Endothelial cell of umbilical vein (primary cell): ENCODE data around the gene PHTF1. TPM values are rescaled to one million over a fixed set of nuclear protein-coding genes. Genes with fewer than 3 reads are reported as not detected.
A peak's percentile ranks its signal among the peaks of the same experiment; 100 is the strongest.

Experiments used
- BruUV-seq: library from RNA; stranded (reverse); fragments of 400-500 nt; replicated peaks from 2 replicates; lab custom pipeline; 2021; lab: Mats Ljungman, UMichigan
- CTCF ChIA-PET: fragments of 300-600, 350-600 bp; sonication (Branson Sonifier 250); formaldehyde crosslinking; loops from one replicate; lab custom pipeline; 2021; ENCODE audit warnings: antibody characterized with exemption, inconsistent platforms; lab: Charles Lee
- POLR2A ChIA-PET: fragments of 300-600, 350-600 bp; sonication (Branson Sonifier 250); formaldehyde crosslinking; loops from one replicate; lab custom pipeline; 2021; ENCODE audit warnings: antibody characterized with exemption, inconsistent platforms; lab: Charles Lee
- DNase-seq: peaks from one replicate; pipeline ENCODE4 v3.0.0-alpha.2; 2011; ENCODE audit warnings: low read depth, low spot score
- FAIRE-seq: peaks from 2 replicates; lab custom pipeline; 2011; peaks lifted over from hg19 to GRCh38; lab: Jason Lieb, UNC
- H2AFZ ChIP-seq: 2 replicates; pipeline ENCODE4 v1.6.0; 2012; ENCODE audit warnings: low read depth, low read length, control low read depth, inconsistent platforms
- H3K27ac ChIP-seq: 2 replicates; pipeline ENCODE4 v1.5.1; 2011; ENCODE audit warnings: low read depth, mild to moderate bottlenecking, control low read depth, low read length, moderate library complexity; ENCODE audit not compliant: insufficient read depth
- H3K27me3 ChIP-seq, 2 experiments: 2 replicates each; pipeline versions ENCODE4 v1.6.0 to v1.6.1; 2011; ENCODE audit warnings: low read length in 2 of 2, mixed read lengths in 1 of 2; ENCODE audit not compliant: control insufficient read depth in 2 of 2, insufficient read depth in 2 of 2
- H3K36me3 ChIP-seq, 2 experiments: 2 replicates in 1 of 2; 3 replicates in 1 of 2; pipeline ENCODE4 v1.5.1; 2011; ENCODE audit warnings: low read length in 2 of 2, mild to moderate bottlenecking in 1 of 2, moderate library complexity in 1 of 2; ENCODE audit not compliant: control insufficient read depth in 2 of 2, insufficient read depth in 2 of 2; ENCODE audit errors: extremely low read depth in 1 of 2
- H3K4me1 ChIP-seq: 3 replicates; pipeline ENCODE4 v1.5.1; 2011; ENCODE audit warnings: mild to moderate bottlenecking, low read length; ENCODE audit not compliant: control insufficient read depth, insufficient read depth; ENCODE audit errors: extremely low read depth
- H3K4me2 ChIP-seq: 2 replicates; pipeline ENCODE4 v1.6.1; 2011; ENCODE audit warnings: low read length, control low read depth, mixed read lengths; ENCODE audit not compliant: insufficient read depth
- H3K4me3 ChIP-seq, 3 experiments: fragments of 200-600 bp in 1 of 3; sonication (generic), shearing (Covaris generic) in 1 of 3; replicated peaks in 1 of 3; 2 replicates each; pipeline ENCODE4 v1.5.1; 2011 to 2016; ENCODE audit warnings: control low read depth in 3 of 3, low read length in 3 of 3, mild to moderate bottlenecking in 2 of 3, inconsistent platforms in 1 of 3, low read depth in 1 of 3, moderate library complexity in 1 of 3; ENCODE audit not compliant: insufficient read depth in 1 of 3
- H3K79me2 ChIP-seq: 2 replicates; pipeline ENCODE4 v1.6.0; 2012; ENCODE audit warnings: low read length, inconsistent platforms; ENCODE audit not compliant: control insufficient read depth, insufficient read depth
- H3K9ac ChIP-seq: replicated peaks from 2 replicates; pipeline ENCODE3; 2011; ENCODE audit warnings: low read length, control low read depth; ENCODE audit not compliant: insufficient read depth; ENCODE audit errors: extremely low read depth
- H3K9me1 ChIP-seq: replicated peaks from 3 replicates; pipeline ENCODE4 v1.6.0; 2011; ENCODE audit warnings: mild to moderate bottlenecking, low read length; ENCODE audit not compliant: control insufficient read depth, insufficient read depth; ENCODE audit errors: extremely low read depth
- H3K9me3 ChIP-seq: replicated peaks from 2 replicates; pipeline ENCODE4 v1.5.1; 2012; ENCODE audit warnings: low read length, inconsistent platforms; ENCODE audit not compliant: control insufficient read depth, insufficient read depth
- H4K20me1 ChIP-seq: replicated peaks from 2 replicates; pipeline ENCODE3; 2011; ENCODE audit warnings: mild to moderate bottlenecking, low read length; ENCODE audit not compliant: control insufficient read depth, insufficient read depth; ENCODE audit errors: extremely low read depth
- CTCF ChIP-seq, 2 donors: IDR thresholded peaks; 1 replicate in 1 of 2; 2 replicates in 1 of 2; pipeline ENCODE4 v1.5.1; 2011; ENCODE audit warnings: low read length in 2 of 2, mild to moderate bottlenecking in 2 of 2, moderate library complexity in 2 of 2, control low read depth in 1 of 2, inconsistent platforms in 1 of 2, low read depth in 1 of 2; ENCODE audit not compliant: insufficient read depth in 1 of 2; ENCODE audit errors: extremely low read depth in 1 of 2
- EZH2 ChIP-seq: IDR thresholded peaks from 2 replicates; pipeline ENCODE4 v1.6.1; 2012; ENCODE audit warnings: borderline replicate concordance, low read depth, mild to moderate bottlenecking, moderate library complexity, low read length, inconsistent platforms; ENCODE audit not compliant: severe bottlenecking
- FOS ChIP-seq: IDR thresholded peaks from 2 replicates; pipeline ENCODE4 v1.6.1; 2011; ENCODE audit warnings: mild to moderate bottlenecking, low read length, moderate library complexity, borderline replicate concordance; ENCODE audit not compliant: insufficient read depth
- GATA2 ChIP-seq: IDR thresholded peaks from 2 replicates; pipeline ENCODE4 v1.7.0; 2011; ENCODE audit warnings: low read depth, mild to moderate bottlenecking, moderate library complexity, mixed read lengths, low read length; ENCODE audit not compliant: insufficient read length, insufficient read depth
- JUN ChIP-seq: IDR thresholded peaks from 2 replicates; pipeline ENCODE4 v1.6.1; 2011; ENCODE audit warnings: borderline replicate concordance, low read depth; ENCODE audit not compliant: insufficient read length, insufficient read depth
- MAX ChIP-seq: IDR thresholded peaks from 2 replicates; pipeline ENCODE4 v1.6.1; 2011; ENCODE audit not compliant: insufficient read depth, insufficient read length
- MYC ChIP-seq: IDR thresholded peaks from one replicate; pipeline ENCODE4 v1.6.1; 2011; ENCODE audit warnings: mild to moderate bottlenecking, low read depth, low read length
- POLR2A ChIP-seq: IDR thresholded peaks from 2 replicates; pipeline ENCODE4 v1.6.1; 2012; ENCODE audit warnings: low read depth, mild to moderate bottlenecking, control low read depth, low read length
- POLR2AphosphoS5 ChIP-seq: IDR thresholded peaks from 2 replicates; pipeline ENCODE4 v1.6.1; 2012; ENCODE audit warnings: low read depth, mild to moderate bottlenecking, control low read depth, low read length, moderate library complexity; ENCODE audit not compliant: insufficient read depth
- dilution Hi-C: fragments of 300-500 bp; cut with MboI; formaldehyde crosslinking; loops from one replicate; pipeline ENCODE4 v1.15.0; 2019; ENCODE audit warnings: low sequenced_read_pairs; ENCODE audit not compliant: extremely low pct_ligation_motif_present
- intact Hi-C: fragments of 100-400 bp; cut with micrococcal nuclease; formaldehyde crosslinking; loops from one replicate; pipeline ENCODE4 v1.10.0; 2022
- polyA plus RNA-seq, 4 experiments: library from polyadenylated mRNA; depleted of rRNA in 3 of 4; stranded (reverse) in 3 of 4; unstranded in 1 of 4; fragments of >200 nt; gene quantifications; 2 replicates each; pipeline versions ENCODE4 v1.2.1 to v1.2.3, GENCODE V29; 2011 to 2012; ENCODE audit warnings: missing spikeins in 1 of 4
- total RNA-seq: library from RNA; stranded (reverse); gene quantifications from 2 replicates; pipeline ENCODE4 v1.2.3, GENCODE V29; 2021

PHTF1 gene
- total and polyA plus RNA-seq, 2 donors (not counting 3 experiments of a cell fraction or from before 2014, with no cell fraction given): 26.3 to 62.6 TPM

GRCh38 chr1:113660088-113660487 lies 99.2 kb downstream of the PHTF1 start:
- CTCF ChIA-PET: interaction anchor here (1.3 kb wide), 1 partner anchor 18 kb away, joined by 4 read pairs; no protein-coding TSS in a partner anchor
- DNase-seq: peak; percentile 26
- TF ChIP-seq EZH2 (no peak), POLR2AphosphoS5 (no peak), MYC (no peak), CTCF (IDR thresholded peaks at IDR 0.05; ENCODE audit: extremely low read depth in 1 of 2, insufficient read depth in 1 of 2, low read depth in 1 of 2, low read length in 2 of 2) (no peak), POLR2A (no peak), FOS (no peak), MAX (no peak), GATA2 (no peak), JUN (no peak)

More at GRCh38 chr1:113660088-113660487, 99.2 kb downstream of the PHTF1 start:
- Histone ChIP-seq H4K20me1 (no peaks in the 10 kb centered on the region), H3K79me2 (no peaks in the 10 kb centered on the region), H3K9me1 (no peaks in the 10 kb centered on the region), H2AFZ (no peak overlapping the region), H3K36me3 (no peaks in the 10 kb centered on the region), H3K9me3 (no peaks in the 10 kb centered on the region), H3K9ac (no peak overlapping the region), H3K4me3 (no peak overlapping the region), H3K27me3 (no peaks in the 10 kb centered on the region), H3K4me1 (peaks cover 15% of the 10 kb centered on the region), H3K4me2 (no peak overlapping the region), H3K27ac (no peak overlapping the region)
- dilution Hi-C loops (no loop called here), intact Hi-C loops (no loop called here)
- POLR2A ChIA-PET: no interaction called here
- FAIRE-seq: peak; percentile 8
- no TSS peak for BruUV-seq
